ENCODE data around the gene GALNT10.

GRCh38 chr5:154159343-154159742, 31.2 kb upstream of the GALNT10 start:
- TF ChIP-seq, protein P1, sequence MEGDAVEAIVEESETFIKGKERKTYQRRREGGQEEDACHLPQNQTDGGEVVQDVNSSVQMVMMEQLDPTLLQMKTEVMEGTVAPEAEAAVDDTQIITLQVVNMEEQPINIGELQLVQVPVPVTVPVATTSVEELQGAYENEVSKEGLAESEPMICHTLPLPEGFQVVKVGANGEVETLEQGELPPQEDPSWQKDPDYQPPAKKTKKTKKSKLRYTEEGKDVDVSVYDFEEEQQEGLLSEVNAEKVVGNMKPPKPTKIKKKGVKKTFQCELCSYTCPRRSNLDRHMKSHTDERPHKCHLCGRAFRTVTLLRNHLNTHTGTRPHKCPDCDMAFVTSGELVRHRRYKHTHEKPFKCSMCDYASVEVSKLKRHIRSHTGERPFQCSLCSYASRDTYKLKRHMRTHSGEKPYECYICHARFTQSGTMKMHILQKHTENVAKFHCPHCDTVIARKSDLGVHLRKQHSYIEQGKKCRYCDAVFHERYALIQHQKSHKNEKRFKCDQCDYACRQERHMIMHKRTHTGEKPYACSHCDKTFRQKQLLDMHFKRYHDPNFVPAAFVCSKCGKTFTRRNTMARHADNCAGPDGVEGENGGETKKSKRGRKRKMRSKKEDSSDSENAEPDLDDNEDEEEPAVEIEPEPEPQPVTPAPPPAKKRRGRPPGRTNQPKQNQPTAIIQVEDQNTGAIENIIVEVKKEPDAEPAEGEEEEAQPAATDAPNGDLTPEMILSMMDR (IDR thresholded peaks at IDR 0.05): no peak
- TF ChIP-seq POLR2A (IDR thresholded peaks at IDR 0.05): no peak
